Activated CD4-positive, alpha-beta memory T cell treated with anti-CD3 and anti-CD28 coated beads for 36 hours (primary cell): ENCODE data around the gene DDX19B. TPM values are rescaled to one million over a fixed set of nuclear protein-coding genes. Genes with fewer than 3 reads are reported as not detected.
"Not testable (repeated sequence)": the region's sequence is repeated elsewhere in the genome, so short reads cannot be mapped to it uniquely, and the experiment has no call there.

Experiments used
- CTCF ChIA-PET: fragments of 350-600 bp; sonication (Branson Sonifier 250); formaldehyde crosslinking; loops from one replicate; lab custom pipeline; 2021; ENCODE audit warnings: antibody characterized with exemption, inconsistent platforms; lab: Charles Lee
- POLR2A ChIA-PET: fragments of 350-600 bp; sonication (Branson Sonifier 250); formaldehyde crosslinking; loops from one replicate; lab custom pipeline; 2021; ENCODE audit warnings: antibody characterized with exemption; lab: Charles Lee
- DNase-seq: peaks from one replicate; pipeline ENCODE4 v3.0.0-alpha.2; 2020
- H3K27ac Mint-ChIP-seq: one replicate; pipeline ENCODE4 v1.8.0; 2021; ENCODE audit warnings: mixed read lengths
- H3K27me3 Mint-ChIP-seq: one replicate; pipeline ENCODE4 v1.8.0; 2021; ENCODE audit warnings: mixed read lengths
- H3K36me3 Mint-ChIP-seq: one replicate; pipeline ENCODE4 v1.8.0; 2021; ENCODE audit warnings: mixed read lengths
- H3K4me1 Mint-ChIP-seq: one replicate; pipeline ENCODE4 v1.8.0; 2021; ENCODE audit warnings: low read depth, mixed read lengths
- H3K4me3 Mint-ChIP-seq: one replicate; pipeline ENCODE4 v1.8.0; 2021; ENCODE audit warnings: mild to moderate bottlenecking, mixed read lengths
- H3K9me3 Mint-ChIP-seq: one replicate; pipeline ENCODE4 v1.8.0; 2021; ENCODE audit warnings: mixed read lengths
- intact Hi-C: fragments of 100-400 bp; cut with micrococcal nuclease; formaldehyde crosslinking; loops from one replicate; pipeline ENCODE4 v1.15.1; 2023
- total RNA-seq, 2 experiments: library from RNA; stranded (reverse); gene quantifications; one replicate each; pipeline ENCODE4 v1.2.3, GENCODE V29; 2021

DDX19B gene
- total RNA-seq, 2 experiments from 2014 or later: 31.2 to 36.6 TPM

DNA sequence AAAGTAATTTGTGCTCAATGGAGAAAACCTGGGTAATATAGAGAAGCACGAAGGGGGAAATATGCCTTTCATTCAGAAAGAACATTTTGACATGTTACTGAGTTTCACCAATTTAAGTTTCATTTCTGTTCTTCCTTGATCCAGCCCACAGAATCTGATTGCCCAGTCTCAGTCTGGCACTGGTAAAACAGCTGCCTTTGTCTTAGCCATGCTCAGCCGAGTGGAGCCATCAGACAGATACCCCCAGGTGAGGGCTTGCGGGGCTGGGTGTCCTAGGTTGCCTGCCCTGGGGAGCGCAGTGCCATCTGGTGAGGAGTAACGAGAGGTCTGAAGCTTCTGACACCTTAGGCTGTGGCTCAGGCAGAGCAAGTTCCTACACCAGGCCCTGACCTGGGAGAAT is 65.4 kb downstream of the DDX19B start:
- H3K27me3 Mint-ChIP-seq: no peaks in the 10 kb centered on the region
- POLR2A ChIA-PET: interaction anchor here (0.6 to 1.0 kb wide), 3 partner anchors 13 to 159 kb away, joined by 3 read pairs; partner anchors contain the start of gene COG4
- H3K4me1 Mint-ChIP-seq: peaks cover 4% of the 10 kb centered on the region
- intact Hi-C loops: no loop called here
- H3K9me3 Mint-ChIP-seq: no peaks in the 10 kb centered on the region
- peak overlapping the region; percentile 28 for H3K27ac Mint-ChIP-seq
- H3K36me3 Mint-ChIP-seq: peaks cover 32% of the 10 kb centered on the region
- CTCF ChIA-PET: interaction anchor here (0.5 to 1.5 kb wide), 2 partner anchors 33 to 268 kb away, joined by 3 to 4 read pairs; no protein-coding TSS in a partner anchor
- H3K4me3 Mint-ChIP-seq: no peak overlapping the region
- DNase-seq: no peak

DNA sequence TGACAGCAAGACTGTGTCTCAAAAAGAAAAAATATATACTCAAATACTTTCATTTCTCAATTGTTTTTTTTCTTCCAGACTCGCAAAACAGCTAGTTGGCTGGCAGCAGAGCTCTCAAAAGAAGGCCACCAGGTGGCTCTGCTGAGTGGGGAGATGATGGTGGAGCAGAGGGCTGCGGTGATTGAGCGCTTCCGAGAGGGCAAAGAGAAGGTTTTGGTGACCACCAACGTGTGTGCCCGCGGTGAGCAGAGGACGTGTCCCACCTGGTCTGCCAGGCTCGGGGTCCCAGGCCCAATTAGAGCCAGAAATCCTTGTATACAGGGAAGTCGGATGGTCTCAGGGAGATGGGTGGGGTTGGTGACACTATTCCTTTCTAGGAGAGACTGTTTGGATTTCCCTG is 71.2 kb downstream of the DDX19B start:
- H3K36me3 Mint-ChIP-seq: peaks cover 47% of the 10 kb centered on the region
- CTCF ChIA-PET: interaction anchor here (0.6 to 1.9 kb wide), 13 partner anchors 8 to 1220 kb away, joined by 3 to 17 read pairs (median 4); partner anchors contain the start of genes COG4, FCSK, SF3B3 and ST3GAL2
- H3K27ac Mint-ChIP-seq, H3K4me1 Mint-ChIP-seq, H3K4me3 Mint-ChIP-seq, H3K9me3 Mint-ChIP-seq, H3K27me3 Mint-ChIP-seq, intact Hi-C loops, POLR2A ChIA-PET: not testable (repeated sequence)
- DNase-seq: peak; percentile 65

DNA sequence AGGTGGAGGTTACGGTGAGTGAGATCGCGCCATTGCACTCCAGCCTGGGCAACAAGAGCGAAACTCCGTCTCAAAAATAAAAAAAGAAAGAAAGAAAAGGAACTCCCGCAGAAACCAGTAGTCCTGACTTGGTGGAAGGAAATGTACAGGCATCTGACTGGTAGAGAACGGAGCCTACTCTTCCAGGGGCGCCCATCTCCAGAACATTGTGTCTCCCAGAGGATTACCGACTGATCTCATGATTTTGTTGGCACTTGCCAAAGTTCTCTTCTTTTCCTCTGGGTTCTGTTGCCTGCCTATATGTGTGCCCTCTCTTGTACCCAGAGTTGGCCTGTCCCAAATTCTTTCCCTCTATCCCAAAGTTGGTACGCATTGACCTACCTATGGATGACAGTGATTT is 71.9 kb downstream of the DDX19B start:
- POLR2A ChIA-PET: no interaction called here
- H3K9me3 Mint-ChIP-seq: no peaks in the 10 kb centered on the region
- H3K27me3 Mint-ChIP-seq: no peaks in the 10 kb centered on the region
- peaks cover 46% of the 10 kb centered on the region for H3K36me3 Mint-ChIP-seq
- no peak overlapping the region for H3K27ac Mint-ChIP-seq
- H3K4me3 Mint-ChIP-seq: no peak overlapping the region
- CTCF ChIA-PET: interaction anchor here (1.9 kb wide), 1 partner anchor 10 kb away, joined by 17 read pairs; no protein-coding TSS in a partner anchor
- intact Hi-C loops: no loop called here
- peaks cover 6% of the 10 kb centered on the region for H3K4me1 Mint-ChIP-seq
- no peak for DNase-seq

GRCh38 chr16:70372921-70373728 is 74.1 kb downstream of the DDX19B start:
- ChIA-PET CTCF (no interaction called here), POLR2A (interaction anchor here (0.9 kb wide), 1 partner anchor 82 kb away, joined by 3 read pairs; no protein-coding TSS in a partner anchor)
- Mint-ChIP-seq H3K36me3 (peaks cover 45% of the 10 kb centered on the region), H3K4me3 (no peak overlapping the region), H3K27me3 (no peaks in the 10 kb centered on the region), H3K9me3 (no peaks in the 10 kb centered on the region), H3K27ac (peak overlapping the region; percentile 6), H3K4me1 (peaks cover 9% of the 10 kb centered on the region)
- no peak for DNase-seq
- intact Hi-C loops: no loop called here

DNA sequence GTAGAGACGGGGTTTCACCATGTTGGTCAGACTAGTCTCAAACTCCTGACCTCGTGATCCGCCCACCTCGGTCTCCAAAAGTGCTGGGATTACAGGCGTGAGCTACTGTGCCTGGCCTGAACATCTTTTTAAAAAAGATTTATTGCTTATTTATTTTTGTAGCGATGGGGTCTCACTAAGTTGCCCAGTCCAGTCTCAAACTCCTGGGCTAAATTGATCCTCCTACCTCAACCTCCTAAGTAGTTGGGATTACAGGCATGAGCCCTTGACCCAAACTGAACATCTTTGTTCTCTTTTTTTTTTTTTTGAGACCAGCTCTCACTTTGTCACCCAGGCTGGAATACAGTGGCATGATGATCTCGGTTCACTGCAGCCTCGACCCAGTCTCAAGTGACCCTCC is 75.2 kb downstream of the DDX19B start:
- CTCF ChIA-PET: no interaction called here
- no peak for DNase-seq
- intact Hi-C loops: no loop called here
- POLR2A ChIA-PET: no interaction called here
- Mint-ChIP-seq H3K27ac (peak overlapping the region; percentile 54), H3K27me3 (no peaks in the 10 kb centered on the region), H3K36me3 (peaks cover 44% of the 10 kb centered on the region), H3K4me3 (no peak overlapping the region), H3K4me1 (peaks cover 9% of the 10 kb centered on the region), H3K9me3 (no peaks in the 10 kb centered on the region)

DNA sequence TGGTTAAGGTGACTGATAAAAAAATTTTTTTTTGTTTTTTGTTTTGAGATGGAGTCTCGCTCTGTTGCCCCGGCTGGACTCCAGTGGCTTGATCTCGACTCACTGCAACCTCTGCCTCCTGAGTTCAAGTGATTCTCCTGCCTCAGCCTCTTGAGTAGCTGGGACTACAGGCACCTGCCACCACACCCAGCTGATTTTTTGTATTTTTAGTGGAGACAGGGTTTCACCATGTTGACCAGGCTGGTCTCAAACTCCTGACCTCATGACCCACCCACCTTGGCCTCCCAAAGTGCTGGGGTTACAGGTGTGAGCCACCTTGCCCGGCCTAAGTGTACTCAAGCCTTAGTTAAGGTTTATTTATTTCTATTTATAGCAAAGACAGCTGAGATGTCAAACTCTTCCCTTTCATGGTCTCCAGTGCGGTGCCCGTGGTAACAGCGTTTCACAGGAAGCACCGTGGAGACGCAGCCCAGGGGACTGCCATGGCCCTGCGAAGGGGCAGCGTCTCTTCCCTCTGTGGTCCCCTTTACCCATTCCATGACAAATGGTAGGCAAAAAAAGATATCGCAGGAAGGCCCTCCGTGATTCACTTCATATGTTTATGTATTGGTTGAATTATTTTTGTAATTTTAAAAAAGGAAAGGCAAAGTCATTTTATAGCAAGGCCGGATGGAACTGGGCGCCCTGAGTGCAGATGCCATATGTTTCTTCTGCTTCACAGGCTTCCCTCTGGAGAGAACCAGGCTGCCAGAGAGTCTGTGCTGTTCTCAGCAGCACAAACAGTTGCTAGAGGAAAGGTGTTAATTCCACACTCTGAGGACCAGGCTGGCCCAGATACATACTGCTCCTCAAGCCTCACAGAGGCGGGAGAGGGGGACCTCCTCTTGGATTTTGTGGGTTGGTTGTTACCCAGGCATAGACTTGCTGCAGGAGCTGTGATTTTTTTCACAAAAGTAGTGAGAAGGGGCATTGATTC is 76.9 kb downstream of the DDX19B start:
- no peak overlapping the region for H3K4me3 Mint-ChIP-seq
- H3K27me3 Mint-ChIP-seq: no peaks in the 10 kb centered on the region
- ChIA-PET CTCF (interaction anchor here (1.1 kb wide), 1 partner anchor 277 kb away, joined by 3 read pairs; no protein-coding TSS in a partner anchor), POLR2A (interaction anchor here (0.7 kb wide), 1 partner anchor 32 kb away, joined by 4 read pairs; no protein-coding TSS in a partner anchor)
- peaks cover 35% of the 10 kb centered on the region for H3K36me3 Mint-ChIP-seq
- no peak for DNase-seq
- no peaks in the 10 kb centered on the region for H3K9me3 Mint-ChIP-seq
- intact Hi-C loops: no loop called here
- peaks cover 9% of the 10 kb centered on the region for H3K4me1 Mint-ChIP-seq
- peak overlapping the region; percentile 49 for H3K27ac Mint-ChIP-seq

DNA sequence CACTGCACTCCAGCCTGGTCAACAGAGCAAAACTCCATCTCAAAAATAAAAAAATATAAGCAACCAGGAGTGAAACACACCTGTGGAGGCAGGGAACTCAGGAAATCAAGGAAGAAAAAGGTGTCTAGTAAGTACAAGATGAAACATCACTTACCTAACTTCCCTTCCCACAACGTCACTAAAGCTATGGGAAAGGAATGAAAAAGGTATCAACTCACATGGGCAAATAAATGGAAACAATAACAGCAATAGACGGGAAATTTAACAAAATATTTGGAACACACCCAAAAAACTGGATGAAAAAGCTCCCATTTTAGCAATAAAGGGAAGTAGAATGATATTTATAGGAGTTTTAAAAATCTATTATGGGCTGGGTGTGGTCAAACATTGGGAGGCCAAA is 78.8 kb downstream of the DDX19B start:
- no peak for DNase-seq
- ChIA-PET POLR2A (interaction anchor here (0.9 to 1.2 kb wide), 2 partner anchors 14 to 79 kb away, joined by 3 read pairs; partner anchors contain the start of gene DDX19B), CTCF (interaction anchor here (0.6 to 1.5 kb wide), 2 partner anchors 8 to 18 kb away, joined by 4 to 6 read pairs; no protein-coding TSS in a partner anchor)
- intact Hi-C loops: no loop called here
- Mint-ChIP-seq H3K27ac (no peak overlapping the region), H3K9me3 (no peaks in the 10 kb centered on the region), H3K36me3 (peaks cover 25% of the 10 kb centered on the region), H3K4me1 (peaks cover 12% of the 10 kb centered on the region), H3K4me3 (no peak overlapping the region), H3K27me3 (no peaks in the 10 kb centered on the region)

- POLR2A ChIA-PET: interaction anchor here (1.2 kb wide), 1 partner anchor 80 kb away, joined by 3 read pairs; the partner anchor contains the start of gene DDX19B
- no peak for DNase-seq
Observed at GRCh38 chr16:70378869-70379493, 80.0 kb downstream of the DDX19B start.

GRCh38 chr16:70380248-70380918 is 81.4 kb downstream of the DDX19B start:
- intact Hi-C loops: loop anchor here (2.0 to 5.0 kb wide), 3 partner anchors 34 to 197 kb away; partner anchors contain the start of gene DDX19A
- Mint-ChIP-seq H3K27me3 (no peaks in the 10 kb centered on the region), H3K36me3 (peaks cover 18% of the 10 kb centered on the region), H3K4me1 (peaks cover 12% of the 10 kb centered on the region), H3K4me3 (peak overlapping the region; percentile 90), H3K9me3 (no peaks in the 10 kb centered on the region), H3K27ac (peak overlapping the region; percentile 87)
- ChIA-PET CTCF (interaction anchor here (0.8 to 2.6 kb wide), 11 partner anchors 10 to 273 kb away, joined by 3 to 17 read pairs (median 6); partner anchors contain the start of genes EXOSC6 and FCSK), POLR2A (interaction anchor here (0.6 to 2.5 kb wide), 14 partner anchors 13 to 390 kb away, joined by 3 to 18 read pairs (median 6); partner anchors contain the start of genes AARS1, COG4, DDX19A and DDX19B)
- peak; percentile 91 for DNase-seq

More at GRCh38 chr16:70378869-70379493, 80.0 kb downstream of the DDX19B start:
- H3K4me3 Mint-ChIP-seq: no peak overlapping the region
- no peaks in the 10 kb centered on the region for H3K9me3 Mint-ChIP-seq
- no peaks in the 10 kb centered on the region for H3K27me3 Mint-ChIP-seq
- intact Hi-C loops: no loop called here
- CTCF ChIA-PET: interaction anchor here (1.5 to 1.8 kb wide), 2 partner anchors 10 to 127 kb away, joined by 6 to 8 read pairs; partner anchors contain the start of gene EXOSC6
- no peak overlapping the region for H3K27ac Mint-ChIP-seq
- H3K4me1 Mint-ChIP-seq: peaks cover 12% of the 10 kb centered on the region
- H3K36me3 Mint-ChIP-seq: peaks cover 20% of the 10 kb centered on the region

- peak; percentile 98 for DNase-seq
- H3K9me3 Mint-ChIP-seq: no peaks in the 10 kb centered on the region
- intact Hi-C loops: loop anchor here (1.0 to 5.0 kb wide), 8 partner anchors 23 to 196 kb away; partner anchors contain the start of genes COG4, DDX19A, FCSK and SF3B3
- POLR2A ChIA-PET: interaction anchor here (0.6 to 2.5 kb wide), 17 partner anchors 13 to 389 kb away, joined by 3 to 18 read pairs (median 5); partner anchors contain the start of genes AARS1, COG4, DDX19A and DDX19B
- CTCF ChIA-PET: interaction anchor here (1.1 to 2.6 kb wide), 9 partner anchors 11 to 273 kb away, joined by 3 to 17 read pairs (median 7); partner anchors contain the start of genes EXOSC6 and FCSK
- H3K4me3 Mint-ChIP-seq: peak overlapping the region; percentile 90
- H3K4me1 Mint-ChIP-seq: peaks cover 12% of the 10 kb centered on the region
- peak overlapping the region; percentile 91 for H3K27ac Mint-ChIP-seq
- peaks cover 15% of the 10 kb centered on the region for H3K36me3 Mint-ChIP-seq
- H3K27me3 Mint-ChIP-seq: no peaks in the 10 kb centered on the region
Observed at GRCh38 chr16:70380919-70381603, 82.1 kb downstream of the DDX19B start.
